HT-29 (cell line): Measurements from ENCODE around the gene RFX3. TPM values are rescaled to one million over a fixed set of nuclear protein-coding genes. Genes with fewer than 3 reads are reported as not detected.

Source experiments
- DNase-seq: peaks from one replicate; pipeline ENCODE4 v3.0.0-alpha.2; 2015; ENCODE audit warnings: low spot score
- total RNA-seq: library from RNA; depleted of rRNA; stranded (reverse); fragments of >200 nt; shearing (Covaris generic); gene quantifications from 2 replicates; pipeline ENCODE4 v1.2.3, GENCODE V29; 2014

Gene RFX3
- total RNA-seq, 1 experiment from 2014 or later: 4.6 TPM

DNA sequence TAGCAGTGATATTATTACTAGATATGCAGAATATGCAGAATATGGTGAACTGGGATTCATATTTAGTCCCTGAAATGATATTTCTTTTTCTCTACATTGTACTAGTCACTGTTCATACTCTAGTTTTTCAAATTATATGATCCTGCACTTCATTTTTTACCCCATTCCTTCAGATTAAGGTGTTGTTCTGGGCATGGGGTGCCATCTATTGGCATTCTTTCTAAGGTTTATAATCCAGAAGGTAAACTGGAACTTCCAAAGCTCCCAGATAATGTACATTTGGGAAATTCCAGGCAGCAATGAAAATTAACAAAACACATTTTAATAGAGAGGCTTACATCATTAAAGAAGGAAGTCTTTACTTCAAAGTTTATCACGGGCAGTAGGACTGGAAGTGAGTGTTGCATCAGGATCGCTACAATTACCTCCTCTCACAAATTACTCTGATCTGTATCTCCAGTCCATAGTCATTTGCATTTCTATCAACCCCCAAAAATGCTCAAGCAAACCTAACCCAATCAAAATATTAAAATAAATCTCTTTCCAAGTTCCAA, 12.5 kb downstream of the RFX3 start:
- DNase-seq: no peak

DNA sequence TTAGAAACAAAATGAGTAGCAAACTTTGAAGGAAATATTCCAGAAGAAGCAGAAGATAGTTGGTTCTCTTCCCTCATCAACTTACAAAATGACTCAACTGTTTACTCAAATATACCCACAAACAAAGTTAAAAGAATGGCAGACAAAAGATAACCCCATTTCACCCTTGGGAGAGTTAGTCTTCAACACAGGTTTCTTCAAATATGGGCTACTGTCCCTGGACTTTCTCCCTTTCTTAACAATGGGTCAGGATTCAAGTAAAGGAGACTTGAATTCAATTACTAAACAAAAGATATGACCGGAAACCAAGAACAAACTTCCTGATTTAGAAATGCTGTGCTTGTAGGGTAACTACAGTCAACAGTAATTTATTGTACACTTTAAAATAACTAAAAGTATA, 14.2 kb downstream of the RFX3 start:
- no peak for DNase-seq

DNA sequence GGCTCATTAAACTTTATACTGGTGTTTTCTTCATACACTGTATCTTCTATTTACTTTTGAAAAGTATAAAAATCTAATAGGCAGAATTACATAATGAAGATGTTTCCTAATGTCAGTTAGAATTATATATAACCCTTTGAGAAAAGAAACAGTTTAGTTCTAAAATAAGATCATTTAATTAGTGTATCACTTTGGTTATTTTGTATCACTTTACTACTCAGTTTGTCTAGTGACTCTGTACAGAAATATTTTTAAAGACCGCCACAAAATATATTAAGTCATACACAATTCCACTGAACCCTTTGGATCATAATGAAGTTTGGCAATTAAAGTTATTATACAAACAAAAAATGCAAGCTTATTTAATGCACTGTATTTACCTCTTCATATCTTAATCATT, 15.0 kb downstream of the RFX3 start:
- DNase-seq: no peak

- DNase-seq: no peak
These were observed 15.9 kb downstream of the RFX3 start for GRCh38 chr9:3509926-3510325.

DNA sequence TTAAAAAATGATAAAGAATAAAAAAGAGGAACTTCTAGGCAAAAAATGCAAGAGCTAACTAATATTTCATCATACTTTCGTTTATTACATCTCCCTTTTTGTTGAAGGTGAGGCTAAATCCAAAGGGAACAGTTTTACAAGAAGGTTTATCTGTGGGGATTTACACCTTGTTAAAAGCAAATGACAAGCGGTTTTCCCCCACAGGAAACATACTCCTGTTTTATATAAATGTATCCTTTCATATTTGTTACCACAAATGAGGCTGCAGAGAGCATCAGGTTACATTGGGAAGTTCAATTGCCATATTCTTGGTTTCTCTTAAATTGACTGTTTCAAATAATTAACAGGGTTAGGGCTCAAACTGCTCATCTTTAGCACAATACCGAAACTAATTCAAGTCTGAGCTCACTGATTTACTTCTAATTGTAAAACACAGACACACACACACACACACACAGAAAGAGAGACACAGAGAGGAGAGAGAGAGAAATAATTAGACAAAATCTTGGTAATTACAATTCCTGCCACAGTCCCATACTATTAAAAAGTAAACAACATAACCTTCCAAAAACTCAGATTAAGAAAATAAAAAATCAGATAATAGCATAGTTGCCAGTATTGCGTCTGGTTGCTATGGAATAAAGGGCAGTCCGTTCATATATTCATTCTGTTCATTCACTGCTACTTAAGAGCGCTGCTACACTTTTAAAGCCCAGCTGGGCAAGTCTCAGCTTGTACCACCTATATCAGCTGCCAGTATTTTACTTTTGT, 17.1 kb downstream of the RFX3 start:
- no peak for DNase-seq

GRCh38 chr9:3508078-3508431, 17.7 kb downstream of the RFX3 start:
- no peak for DNase-seq

GRCh38 chr9:3507395-3508077, 18.3 kb downstream of the RFX3 start:
- no peak for DNase-seq

DNA sequence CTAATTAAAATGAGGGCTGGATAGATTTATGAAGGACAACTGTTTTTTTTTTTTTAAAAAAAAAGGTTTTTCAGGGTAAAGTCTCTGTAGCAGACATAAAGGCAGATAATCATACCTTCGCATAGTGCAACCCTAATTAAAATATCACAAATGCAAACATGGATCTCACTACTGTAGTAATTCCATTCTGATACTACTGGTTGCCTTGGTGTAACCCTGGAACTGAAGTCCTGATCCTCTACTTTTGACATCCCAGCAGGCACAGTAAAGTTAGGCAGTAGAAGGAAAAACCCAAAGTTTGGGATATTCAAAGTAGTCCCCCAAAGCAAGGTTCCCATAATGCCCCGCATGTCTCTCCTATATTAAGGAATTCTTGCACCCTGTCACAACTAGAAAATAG, 19.6 kb downstream of the RFX3 start:
- DNase-seq: no peak

GRCh38 chr9:3502560-3503398, 23.0 kb downstream of the RFX3 start:
- DNase-seq: no peak

DNA sequence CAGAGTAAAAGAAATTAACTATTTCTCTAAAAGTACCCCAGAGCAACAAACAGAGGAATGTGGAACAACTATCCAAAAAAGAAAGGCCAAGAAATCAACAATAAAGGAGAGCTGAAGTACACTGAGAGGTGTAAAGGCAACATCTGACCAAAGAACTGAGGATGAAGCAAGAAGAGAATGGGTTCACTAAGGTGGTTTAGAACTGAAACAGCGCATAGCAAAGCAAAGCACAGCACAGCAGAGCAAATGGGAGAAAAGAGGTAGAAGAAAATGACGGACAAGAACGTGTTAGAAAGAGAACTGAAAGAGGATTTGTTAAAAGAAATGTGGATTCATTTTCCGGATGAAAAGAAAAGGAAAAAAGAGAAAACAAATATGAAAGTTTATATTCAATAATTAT, 25.8 kb downstream of the RFX3 start:
- DNase-seq: no peak

- DNase-seq: no peak
These were observed 27.1 kb downstream of the RFX3 start for GRCh38 chr9:3498691-3499090.

DNA sequence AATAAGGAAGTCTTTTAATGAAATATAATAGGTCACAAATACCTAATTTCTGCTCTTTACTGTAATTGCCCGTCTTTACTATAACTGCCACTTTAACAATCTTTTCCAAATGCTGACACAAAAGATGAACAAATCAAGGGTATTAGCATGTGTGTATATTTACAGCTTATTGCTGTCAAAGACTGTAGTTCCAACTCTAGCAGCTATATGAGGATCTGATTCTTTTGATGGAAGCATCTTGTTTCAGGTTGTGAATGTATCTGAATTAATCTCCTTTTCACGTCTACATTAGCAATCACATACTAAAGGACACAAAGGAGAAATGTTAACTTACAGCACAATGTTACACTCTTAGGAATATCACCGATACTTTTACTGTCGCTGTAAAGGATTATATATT, 27.9 kb downstream of the RFX3 start:
- DNase-seq: no peak

DNA sequence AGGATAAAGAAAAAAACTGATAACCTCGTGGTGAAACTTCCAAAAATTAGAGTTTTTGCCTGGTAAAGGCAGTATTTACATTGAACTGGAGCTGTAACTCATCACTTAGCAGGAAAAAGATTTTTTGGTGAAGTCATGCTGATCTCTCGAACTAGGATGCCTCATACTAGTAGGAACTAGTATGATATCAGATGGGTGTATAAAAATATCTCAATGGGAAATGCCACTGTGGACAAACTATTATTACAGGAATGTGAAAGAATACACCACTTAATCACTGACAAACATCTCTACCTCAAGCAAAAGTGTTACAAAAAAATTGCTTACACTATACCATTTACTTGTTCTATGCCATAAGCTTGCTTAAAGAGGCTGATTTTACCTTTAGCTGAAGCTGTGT, 28.4 kb downstream of the RFX3 start:
- no peak for DNase-seq

GRCh38 chr9:3495855-3496254, 29.9 kb downstream of the RFX3 start:
- DNase-seq: no peak

DNA sequence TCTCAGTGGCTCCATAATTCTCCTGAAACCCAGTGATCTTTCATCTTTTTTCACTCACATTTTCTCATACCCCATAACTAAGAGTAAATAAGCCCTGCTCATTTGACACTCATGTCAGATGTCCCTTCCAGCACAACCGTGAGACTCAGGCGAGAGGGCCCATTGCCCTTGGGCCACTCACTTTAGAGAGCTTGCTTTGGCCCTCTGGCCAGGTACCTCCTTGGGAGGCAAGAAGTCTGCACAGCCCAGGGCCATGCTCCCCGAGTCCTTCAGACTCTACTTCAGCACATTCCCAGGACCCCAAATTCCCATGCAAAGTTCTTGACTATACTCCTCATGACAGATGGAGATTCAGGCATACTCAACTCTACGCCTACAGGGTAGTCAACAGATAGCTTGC, 33.6 kb downstream of the RFX3 start:
- DNase-seq: no peak

- DNase-seq: no peak
These were observed 34.4 kb downstream of the RFX3 start for GRCh38 chr9:3491450-3491849.

DNA sequence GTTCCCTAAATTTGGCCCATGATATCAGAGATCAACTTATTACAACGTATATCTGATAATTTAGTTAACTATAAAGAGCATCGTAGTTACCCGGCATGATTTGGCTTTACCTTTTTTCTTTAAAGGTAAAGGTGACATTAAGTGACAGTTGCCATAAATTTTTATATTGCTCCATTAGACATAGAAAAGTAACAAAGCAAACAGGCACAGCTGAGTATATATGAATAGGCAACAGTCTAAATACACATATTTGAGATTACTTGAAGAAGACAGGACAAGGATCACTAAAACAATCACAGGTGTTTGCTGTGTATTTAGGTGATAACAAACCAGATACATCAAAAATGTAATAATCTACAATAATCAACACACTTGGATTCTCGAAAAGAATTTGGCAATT, 34.8 kb downstream of the RFX3 start:
- DNase-seq: no peak

- no peak for DNase-seq
These were observed 43.2 kb downstream of the RFX3 start for GRCh38 chr9:3482578-3482977.

DNA sequence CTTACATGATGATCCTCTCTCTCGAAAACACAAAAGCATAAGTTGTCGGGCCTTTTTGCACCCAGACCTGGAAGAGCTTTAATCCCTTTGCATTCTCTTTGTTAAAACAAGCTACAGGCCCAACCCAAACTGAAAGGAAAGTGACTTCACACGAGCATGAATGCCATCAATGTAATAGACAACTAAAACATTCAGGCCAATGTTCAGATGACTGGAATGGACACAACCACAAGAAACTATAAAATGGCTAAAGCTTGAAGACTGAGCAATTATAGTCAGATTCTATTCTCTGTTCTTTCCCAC, 45.5 kb downstream of the RFX3 start:
- no peak for DNase-seq

GRCh38 chr9:3479514-3480352, 46.1 kb downstream of the RFX3 start:
- DNase-seq: no peak

DNA sequence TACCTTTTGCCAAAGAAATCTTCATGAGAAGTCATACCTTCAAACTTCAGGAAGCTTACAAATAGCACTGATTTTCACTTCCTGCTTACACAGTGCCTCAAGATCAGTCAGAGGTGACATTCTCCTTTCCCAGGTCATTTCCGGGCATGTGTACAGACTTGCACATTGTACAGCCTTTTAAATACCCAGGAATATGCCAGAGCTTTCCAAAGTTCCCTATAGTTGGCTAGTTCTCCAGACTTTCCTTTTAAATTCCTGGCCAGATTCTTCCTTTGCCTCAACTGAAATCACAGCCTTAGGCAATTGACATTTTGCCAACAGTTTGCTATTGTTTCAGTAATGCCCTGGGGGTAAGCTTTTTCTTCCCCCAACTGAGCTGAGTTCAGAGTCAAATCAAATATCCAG, 47.2 kb downstream of the RFX3 start:
- DNase-seq: no peak
